HG02571 (cell line): ENCODE measurements around the gene FCSK.

Experiments
- ATAC-seq: cut with Tn5 transposase; IDR thresholded peaks from one replicate; pipeline ENCODE4 v1.9.1; 2021; ENCODE audit warnings: mild to moderate bottlenecking, moderate library complexity; ENCODE audit not compliant: unreplicated experiment

The FCSK gene

GRCh38 chr16:70476272-70477020 lies 22.1 kb downstream of the FCSK start:
- ATAC-seq = peak; percentile 69

DNA sequence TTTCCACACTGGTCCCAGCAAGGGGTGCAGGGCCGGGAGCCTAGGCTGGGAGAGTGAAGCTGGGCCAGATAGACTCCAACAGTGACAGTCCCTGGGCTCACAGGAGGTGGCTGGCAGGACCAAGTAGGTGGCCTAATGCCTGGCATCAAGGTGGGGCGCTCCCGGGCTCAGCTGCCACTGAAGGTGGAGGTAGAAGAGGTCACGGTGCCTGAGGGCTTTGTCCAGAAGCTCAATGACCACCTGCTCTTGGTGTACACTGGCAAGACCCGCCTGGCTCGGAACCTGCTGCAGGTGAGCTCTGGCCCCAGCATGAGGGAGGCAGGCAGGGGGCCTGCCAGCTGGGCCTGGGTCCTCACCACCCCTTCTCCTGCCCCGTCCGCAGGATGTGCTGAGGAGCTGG lies 23.8 kb downstream of the FCSK start:
- ATAC-seq = no peak

- no peak for ATAC-seq
Observed at GRCh38 chr16:70478912-70479341, 24.5 kb downstream of the FCSK start.

GRCh38 chr16:70480127-70481105 lies 26.0 kb downstream of the FCSK start:
- ATAC-seq = no peak

DNA sequence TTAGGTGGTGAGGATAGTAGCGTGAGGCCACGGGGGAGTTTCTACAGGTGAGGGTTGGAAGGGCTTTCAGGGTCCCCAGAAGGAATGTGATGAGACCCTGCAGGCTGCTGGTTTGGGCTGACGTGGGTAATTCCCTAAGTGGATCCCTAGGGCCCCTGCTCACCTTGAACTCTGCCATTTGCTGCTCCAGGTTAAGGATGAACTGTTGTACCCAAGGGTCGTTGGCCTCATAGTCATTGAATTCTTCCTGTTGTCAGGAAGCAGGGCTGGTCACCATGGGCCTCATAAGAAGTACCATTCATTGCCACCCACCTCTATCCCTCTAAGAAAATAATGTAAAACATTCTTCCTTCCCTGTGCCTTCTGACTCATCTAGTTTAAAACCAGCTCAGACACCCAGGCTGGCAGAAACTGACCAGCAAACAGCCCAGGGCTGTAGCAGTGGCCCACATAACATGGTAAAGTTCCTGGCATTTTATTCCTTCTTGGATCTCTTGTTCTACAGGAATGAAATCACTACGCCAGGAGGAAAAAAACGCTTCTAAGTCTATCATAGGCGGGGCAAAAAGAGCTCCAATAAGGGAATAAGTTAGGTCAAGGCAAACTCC lies 27.6 kb downstream of the FCSK start:
- ATAC-seq = no peak

- no peak for ATAC-seq
Observed at GRCh38 chr16:70482624-70483023, 28.2 kb downstream of the FCSK start.

GRCh38 chr16:70483426-70483825 lies 29.0 kb downstream of the FCSK start:
- ATAC-seq = peak; percentile 68

- no peak for ATAC-seq
Observed at GRCh38 chr16:70484867-70485266, 30.5 kb downstream of the FCSK start.

GRCh38 chr16:70490261-70490660 lies 35.9 kb downstream of the FCSK start:
- no peak for ATAC-seq

DNA sequence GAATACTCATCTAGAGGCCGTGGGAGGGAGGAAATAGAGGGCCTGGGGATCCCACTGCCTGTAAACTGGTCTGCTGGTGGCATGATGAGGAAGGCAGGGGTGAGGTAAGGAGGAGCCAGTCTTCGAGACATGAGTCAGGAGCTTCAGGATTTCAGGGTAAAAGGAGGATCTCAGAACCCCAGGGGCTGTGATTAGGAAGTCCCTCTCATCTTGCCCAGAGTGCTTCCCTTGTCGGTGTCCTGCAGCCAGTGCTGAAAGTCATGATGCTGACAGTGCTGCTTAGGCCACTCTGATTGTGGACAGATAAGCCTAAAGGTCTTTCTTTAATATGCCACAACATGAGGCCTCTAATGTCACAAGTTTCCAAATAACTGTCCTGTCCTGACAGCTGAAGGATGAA lies 39.4 kb downstream of the FCSK start:
- ATAC-seq = no peak

DNA sequence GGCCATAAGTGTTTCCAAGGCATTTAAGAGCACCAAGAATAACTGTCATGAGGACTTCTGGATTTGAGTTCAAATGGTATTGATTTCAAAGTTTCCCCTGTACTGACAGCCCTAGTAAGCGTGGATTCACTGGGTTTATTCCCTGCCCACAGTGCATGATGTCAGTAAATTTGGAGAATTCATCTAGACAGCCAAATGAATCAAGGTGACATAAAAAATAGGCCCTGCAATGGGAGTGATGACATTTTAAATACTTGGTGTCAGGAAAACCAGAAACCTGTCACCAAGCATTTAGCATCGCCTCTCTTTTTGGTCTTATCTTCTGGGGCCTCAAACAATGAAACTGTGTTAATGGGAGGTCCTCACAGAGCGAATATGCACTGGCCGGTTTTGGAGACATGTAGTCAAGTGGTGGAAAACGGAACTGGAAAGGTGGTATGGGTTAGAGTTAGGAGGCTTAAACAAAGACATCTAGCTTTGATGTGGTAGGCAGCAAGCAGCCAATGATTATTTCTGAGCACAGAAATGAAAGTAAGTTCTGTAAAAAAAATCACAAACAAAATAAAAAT lies 39.9 kb downstream of the FCSK start:
- no peak for ATAC-seq

DNA sequence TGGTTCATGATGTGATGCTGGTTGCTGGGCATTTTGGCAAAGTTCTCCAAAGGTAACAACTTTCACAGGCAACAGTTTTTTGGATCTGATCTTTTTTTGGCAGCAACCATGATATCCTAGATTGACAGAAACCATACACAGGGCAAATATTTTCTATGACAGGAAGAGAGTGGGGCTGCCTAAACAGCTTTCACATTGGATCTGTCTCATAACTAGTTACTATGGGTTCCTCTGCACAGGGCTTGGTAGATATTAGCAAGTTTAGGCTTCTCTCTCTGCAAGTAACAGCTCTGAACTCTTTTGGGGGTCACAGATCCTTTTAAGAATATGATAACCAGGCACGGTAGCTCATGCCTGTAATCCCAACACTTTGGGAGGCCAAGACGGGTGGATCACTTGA lies 40.4 kb downstream of the FCSK start:
- no peak for ATAC-seq

GRCh38 chr16:70495425-70496182 lies 41.2 kb downstream of the FCSK start:
- ATAC-seq = no peak

GRCh38 chr16:70496513-70496912 lies 42.1 kb downstream of the FCSK start:
- ATAC-seq = no peak

DNA sequence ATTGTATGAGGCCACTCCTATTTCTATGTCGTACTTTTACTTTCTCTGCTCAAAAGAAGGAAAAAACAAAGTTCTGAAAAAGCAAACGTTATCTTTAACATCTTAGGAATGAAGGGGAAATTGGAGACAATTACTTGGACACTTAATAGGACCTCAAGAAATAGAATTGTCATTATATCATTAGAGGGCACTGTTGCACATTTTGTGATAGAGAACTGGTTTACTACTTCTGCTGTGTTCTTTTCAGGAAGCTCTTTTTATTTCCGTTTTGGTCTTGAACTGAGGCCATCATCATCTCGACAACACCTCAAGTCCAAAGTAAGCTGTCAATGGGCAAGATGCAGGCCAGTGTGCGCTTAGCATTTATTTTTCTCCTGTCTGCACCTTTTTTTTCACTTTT lies 54.4 kb downstream of the FCSK start:
- no peak for ATAC-seq

DNA sequence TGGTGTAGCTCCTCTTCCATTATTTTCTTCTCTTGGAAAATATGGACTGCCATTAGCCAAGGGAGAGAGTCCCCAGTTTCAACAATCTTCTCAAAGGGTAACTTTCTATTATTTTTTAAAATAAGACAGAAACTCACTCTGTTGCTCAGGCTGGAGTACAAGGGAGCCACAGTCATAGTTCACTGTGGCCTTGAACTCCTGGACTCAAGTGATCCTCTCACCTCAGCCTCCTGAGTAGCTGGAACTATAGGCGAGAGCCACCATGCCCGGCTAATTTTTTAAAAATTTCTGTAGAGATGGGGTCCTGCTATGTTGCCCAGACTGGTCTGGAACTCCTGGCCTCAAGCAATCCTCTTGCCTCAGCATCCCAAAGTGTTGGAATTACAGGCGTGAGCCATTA lies 55.8 kb downstream of the FCSK start:
- ATAC-seq = no peak

- ATAC-seq = no peak
Observed at GRCh38 chr16:70511833-70512232, 57.4 kb downstream of the FCSK start.

DNA sequence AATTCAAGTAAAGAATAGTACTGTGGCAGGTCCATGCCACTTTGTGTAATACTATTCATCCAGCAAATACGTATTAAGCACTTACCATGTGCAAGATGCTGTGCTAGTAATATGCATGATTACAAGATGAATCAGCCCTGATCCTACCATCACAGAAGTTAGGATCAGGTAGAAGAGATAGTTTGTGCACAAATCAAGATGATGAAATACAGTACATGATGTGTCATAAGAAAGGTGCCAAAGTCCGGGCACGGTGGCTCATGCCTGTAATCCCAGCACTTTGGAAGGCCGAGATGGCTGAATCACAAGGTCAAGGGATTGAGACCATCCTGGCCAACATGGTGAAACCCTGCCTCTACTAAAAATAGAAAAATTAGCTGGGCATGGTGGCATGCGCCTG lies 58.1 kb downstream of the FCSK start:
- no peak for ATAC-seq

DNA sequence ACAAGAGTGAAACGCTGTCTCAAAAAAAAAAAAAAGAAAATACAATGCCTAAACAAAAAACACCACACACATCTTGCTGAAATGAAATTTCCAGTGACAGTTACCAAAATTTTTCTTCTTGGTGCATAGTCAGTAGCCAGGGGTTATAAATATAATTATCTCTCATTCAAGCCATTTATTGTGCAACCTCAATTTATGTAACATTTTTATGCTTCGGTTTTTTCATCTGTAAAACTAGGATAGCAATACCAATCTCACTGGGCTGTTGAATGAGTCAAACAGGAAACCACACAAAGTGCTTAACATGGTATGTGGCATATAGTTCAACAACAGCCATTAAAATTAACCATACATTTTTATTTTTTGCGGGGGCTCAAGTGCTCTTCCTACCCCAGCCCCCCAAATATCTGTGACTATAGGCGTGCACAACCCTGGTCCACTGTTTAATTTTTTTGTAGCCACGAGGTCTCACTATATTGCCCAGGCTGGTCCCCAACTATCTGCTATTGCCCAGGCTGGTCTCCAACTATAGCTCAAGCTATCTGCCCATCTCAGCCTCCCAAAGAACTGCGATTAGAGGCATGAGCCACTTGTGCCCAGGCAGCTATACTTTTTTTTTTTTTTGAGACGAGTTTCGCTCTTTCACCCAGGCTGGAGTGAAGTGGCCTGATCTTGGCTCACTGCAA lies 66.4 kb downstream of the FCSK start:
- no peak for ATAC-seq
